Liver (tissue), 9 donors: Measurements from ENCODE around the gene FGR. TPM values are rescaled to one million over a fixed set of nuclear protein-coding genes. Genes with fewer than 3 reads are reported as not detected.

Source experiments
- DNase-seq: peaks from one replicate; pipeline ENCODE4 v3.0.0-alpha.2; 2017; ENCODE audit warnings: low spot score
- H3K27ac ChIP-seq, 2 donors: one replicate each; pipeline ENCODE4 v1.7.0; 2013; ENCODE audit warnings: inconsistent platforms in 2 of 2, low read length in 2 of 2, control low read depth in 1 of 2, low read depth in 1 of 2, mild to moderate bottlenecking in 1 of 2
- H3K27me3 ChIP-seq, 4 donors: one replicate each; pipeline versions ENCODE4 v1.6.1 to v1.7.0; 2013; ENCODE audit warnings: low read length in 3 of 4, inconsistent platforms in 1 of 4, mild to moderate bottlenecking in 1 of 4, moderate library complexity in 1 of 4; ENCODE audit not compliant: control insufficient read depth in 4 of 4, insufficient read depth in 4 of 4
- H3K36me3 ChIP-seq, 4 donors: one replicate each; pipeline versions ENCODE4 v1.6.1 to v1.7.0; 2013; ENCODE audit warnings: low read length in 3 of 4, mild to moderate bottlenecking in 3 of 4, low read depth in 1 of 4, moderate library complexity in 1 of 4; ENCODE audit not compliant: control insufficient read depth in 4 of 4, insufficient read depth in 3 of 4
- H3K4me1 ChIP-seq, 4 donors: one replicate each; pipeline versions ENCODE4 v1.6.1 to v1.7.0; 2013; ENCODE audit warnings: low read length in 3 of 4, mild to moderate bottlenecking in 3 of 4, moderate library complexity in 1 of 4; ENCODE audit not compliant: control insufficient read depth in 4 of 4, insufficient read depth in 4 of 4
- H3K4me3 ChIP-seq, 3 donors: one replicate each; pipeline versions ENCODE4 v1.6.1 to v1.7.0; 2013; ENCODE audit warnings: low read length in 3 of 3, control low read depth in 1 of 3, low read depth in 1 of 3, mild to moderate bottlenecking in 1 of 3
- H3K9ac ChIP-seq, 2 donors: one replicate each; pipeline ENCODE4 v1.7.0; 2013; ENCODE audit warnings: low read length in 2 of 2, mild to moderate bottlenecking in 2 of 2, moderate library complexity in 2 of 2, control low read depth in 1 of 2, low read depth in 1 of 2
- H3K9me3 ChIP-seq, 4 donors: one replicate each; pipeline versions ENCODE4 v1.6.1 to v1.7.0; 2013; ENCODE audit warnings: low read length in 3 of 4; ENCODE audit not compliant: control insufficient read depth in 4 of 4
- EGR1 ChIP-seq, 2 donors: IDR thresholded peaks; 2 replicates each; pipeline ENCODE4 v1.6.1; 2016 to 2018; ENCODE audit warnings: antibody characterized with exemption in 2 of 2, low read depth in 2 of 2
- GABPA ChIP-seq, 2 donors: IDR thresholded peaks in 1 of 2; conservative IDR thresholded peaks in 1 of 2; 2 replicates each; pipeline ENCODE4 v1.6.1; 2016; ENCODE audit warnings: antibody characterized with exemption in 2 of 2, mild to moderate bottlenecking in 1 of 2, moderate library complexity in 1 of 2
- HNF4A ChIP-seq, 2 donors: conservative IDR thresholded peaks; 2 replicates each; pipeline ENCODE4 v1.6.1; 2016; ENCODE audit warnings: antibody characterized with exemption in 2 of 2, mild to moderate bottlenecking in 2 of 2
- HNF4G ChIP-seq: IDR thresholded peaks from 2 replicates; pipeline ENCODE4 v1.6.1; 2016; ENCODE audit warnings: antibody characterized with exemption
- JUND ChIP-seq, 2 donors: IDR thresholded peaks; 2 replicates each; pipeline ENCODE4 v1.6.1; 2016; ENCODE audit warnings: antibody characterized with exemption in 2 of 2
- NR2F2 ChIP-seq: IDR thresholded peaks from 2 replicates; pipeline ENCODE4 v1.6.1; 2016; ENCODE audit warnings: antibody characterized with exemption
- RAD21 ChIP-seq, 2 donors: IDR thresholded peaks; 2 replicates each; pipeline ENCODE4 v1.6.1; 2016; ENCODE audit warnings: antibody characterized with exemption in 2 of 2, mild to moderate bottlenecking in 2 of 2
- RXRA ChIP-seq, 2 donors: IDR thresholded peaks; 2 replicates each; pipeline ENCODE4 v1.6.1; 2017 to 2018; ENCODE audit warnings: antibody characterized with exemption in 2 of 2, mild to moderate bottlenecking in 1 of 2
- YY1 ChIP-seq: IDR thresholded peaks from 2 replicates; pipeline ENCODE4 v1.6.1; 2016; ENCODE audit warnings: antibody characterized with exemption, mild to moderate bottlenecking
- WGBS: extraction: QIAGEN DNeasy Blood & Tissue Kit; methylation state at CpG from one replicate; pipeline ENCODE4 v1.1.7; 2013; 5-methylcytosine and 5-hydroxymethylcytosine counted together
- polyA plus RNA-seq, 2 donors: library from polyadenylated mRNA; stranded (reverse) in 1 of 2; unstranded in 1 of 2; fragments of 200-250 nt in 1 of 2; fragments of >200 nt in 1 of 2; fragmentation: Nextera tagmentation in 1 of 2; extraction: Ambion mirVana in 1 of 2; gene quantifications; one replicate each; pipeline versions ENCODE4 v1.2.1 to v1.2.3, GENCODE V29; 2013 to 2015
- total RNA-seq, 2 donors: library from RNA; depleted of rRNA; stranded (reverse); fragments of >200 nt; gene quantifications; one replicate each; pipeline ENCODE4 v1.2.3, GENCODE V29; 2014
- TF ChIP-seq, protein P1 (sequence below): fragments of 150-350 bp; IDR thresholded peaks from 2 replicates; pipeline ENCODE4 v1.5.1; 2017; ENCODE audit warnings: improper control_type of control experiment, low read depth, low read length; ENCODE audit not compliant: missing input control
- TF ChIP-seq, protein P2 (sequence below): IDR thresholded peaks from 2 replicates; pipeline ENCODE4 v1.6.1; 2016; ENCODE audit warnings: antibody characterized with exemption, mild to moderate bottlenecking
- TF ChIP-seq, protein P3 (sequence below): IDR thresholded peaks from 2 replicates; pipeline ENCODE4 v1.6.1; 2016; ENCODE audit warnings: antibody characterized with exemption
- TF ChIP-seq, protein P4 (sequence below): IDR thresholded peaks from 2 replicates; pipeline ENCODE4 v1.6.1; 2016; ENCODE audit warnings: antibody characterized with exemption
- donor health status: healthy.
- donor health status: healthy.
- donor health status: healthy.
- donor health status: healthy.
- donor health status: healthy.

The FGR gene
- total and polyA plus RNA-seq, 4 donors: 2.8 to 20.2 (median 6.2) TPM

DNA sequence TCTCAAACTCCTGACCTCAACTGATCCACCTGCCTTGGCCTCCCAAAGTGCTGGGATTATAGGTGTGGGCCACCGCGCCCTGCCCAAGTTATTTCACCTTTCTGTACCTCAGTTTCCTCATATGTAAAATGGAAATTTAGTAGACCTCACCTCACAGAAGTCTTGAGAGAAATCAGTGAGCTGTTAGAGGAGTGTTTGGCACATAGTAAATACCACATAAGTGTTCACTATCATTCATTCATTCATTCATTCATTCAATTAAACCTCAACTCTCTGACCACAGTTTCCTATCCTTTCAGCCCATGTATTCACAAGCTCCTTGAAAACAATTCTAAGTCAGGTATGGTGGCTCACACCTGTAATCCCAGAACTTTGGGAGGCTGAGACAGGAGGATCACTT lies 3.8 kb upstream of the FGR start:
- H3K9ac ChIP-seq: no peak overlapping the region
- DNase-seq: no peak
- H3K9me3 ChIP-seq: no peaks in the 10 kb centered on the region
- H3K27me3 ChIP-seq: no peaks in the 10 kb centered on the region
- H3K36me3 ChIP-seq: no peaks in the 10 kb centered on the region
- no peak overlapping the region for H3K4me3 ChIP-seq
- H3K4me1 ChIP-seq: peaks cover 0 to 6% (median 3%) of the 10 kb centered on the region in 4 donors
- TF ChIP-seq HNF4A (conservative IDR thresholded peaks at IDR 0.05) (no peak), HNF4G (no peak), YY1 (no peak), NR2F2 (no peak), EGR1 (IDR thresholded peaks at IDR 0.05; ENCODE audit: low read depth in 2 of 2) (no peak), GABPA (IDR thresholded peaks at IDR 0.05 in 1 of 2, conservative IDR thresholded peaks at IDR 0.05 in 1 of 2) (no peak)
- TF ChIP-seq, protein P1, sequence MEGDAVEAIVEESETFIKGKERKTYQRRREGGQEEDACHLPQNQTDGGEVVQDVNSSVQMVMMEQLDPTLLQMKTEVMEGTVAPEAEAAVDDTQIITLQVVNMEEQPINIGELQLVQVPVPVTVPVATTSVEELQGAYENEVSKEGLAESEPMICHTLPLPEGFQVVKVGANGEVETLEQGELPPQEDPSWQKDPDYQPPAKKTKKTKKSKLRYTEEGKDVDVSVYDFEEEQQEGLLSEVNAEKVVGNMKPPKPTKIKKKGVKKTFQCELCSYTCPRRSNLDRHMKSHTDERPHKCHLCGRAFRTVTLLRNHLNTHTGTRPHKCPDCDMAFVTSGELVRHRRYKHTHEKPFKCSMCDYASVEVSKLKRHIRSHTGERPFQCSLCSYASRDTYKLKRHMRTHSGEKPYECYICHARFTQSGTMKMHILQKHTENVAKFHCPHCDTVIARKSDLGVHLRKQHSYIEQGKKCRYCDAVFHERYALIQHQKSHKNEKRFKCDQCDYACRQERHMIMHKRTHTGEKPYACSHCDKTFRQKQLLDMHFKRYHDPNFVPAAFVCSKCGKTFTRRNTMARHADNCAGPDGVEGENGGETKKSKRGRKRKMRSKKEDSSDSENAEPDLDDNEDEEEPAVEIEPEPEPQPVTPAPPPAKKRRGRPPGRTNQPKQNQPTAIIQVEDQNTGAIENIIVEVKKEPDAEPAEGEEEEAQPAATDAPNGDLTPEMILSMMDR: no peak
- TF ChIP-seq, protein P2, sequence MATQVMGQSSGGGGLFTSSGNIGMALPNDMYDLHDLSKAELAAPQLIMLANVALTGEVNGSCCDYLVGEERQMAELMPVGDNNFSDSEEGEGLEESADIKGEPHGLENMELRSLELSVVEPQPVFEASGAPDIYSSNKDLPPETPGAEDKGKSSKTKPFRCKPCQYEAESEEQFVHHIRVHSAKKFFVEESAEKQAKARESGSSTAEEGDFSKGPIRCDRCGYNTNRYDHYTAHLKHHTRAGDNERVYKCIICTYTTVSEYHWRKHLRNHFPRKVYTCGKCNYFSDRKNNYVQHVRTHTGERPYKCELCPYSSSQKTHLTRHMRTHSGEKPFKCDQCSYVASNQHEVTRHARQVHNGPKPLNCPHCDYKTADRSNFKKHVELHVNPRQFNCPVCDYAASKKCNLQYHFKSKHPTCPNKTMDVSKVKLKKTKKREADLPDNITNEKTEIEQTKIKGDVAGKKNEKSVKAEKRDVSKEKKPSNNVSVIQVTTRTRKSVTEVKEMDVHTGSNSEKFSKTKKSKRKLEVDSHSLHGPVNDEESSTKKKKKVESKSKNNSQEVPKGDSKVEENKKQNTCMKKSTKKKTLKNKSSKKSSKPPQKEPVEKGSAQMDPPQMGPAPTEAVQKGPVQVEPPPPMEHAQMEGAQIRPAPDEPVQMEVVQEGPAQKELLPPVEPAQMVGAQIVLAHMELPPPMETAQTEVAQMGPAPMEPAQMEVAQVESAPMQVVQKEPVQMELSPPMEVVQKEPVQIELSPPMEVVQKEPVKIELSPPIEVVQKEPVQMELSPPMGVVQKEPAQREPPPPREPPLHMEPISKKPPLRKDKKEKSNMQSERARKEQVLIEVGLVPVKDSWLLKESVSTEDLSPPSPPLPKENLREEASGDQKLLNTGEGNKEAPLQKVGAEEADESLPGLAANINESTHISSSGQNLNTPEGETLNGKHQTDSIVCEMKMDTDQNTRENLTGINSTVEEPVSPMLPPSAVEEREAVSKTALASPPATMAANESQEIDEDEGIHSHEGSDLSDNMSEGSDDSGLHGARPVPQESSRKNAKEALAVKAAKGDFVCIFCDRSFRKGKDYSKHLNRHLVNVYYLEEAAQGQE: no peak
- TF ChIP-seq, protein P3, sequence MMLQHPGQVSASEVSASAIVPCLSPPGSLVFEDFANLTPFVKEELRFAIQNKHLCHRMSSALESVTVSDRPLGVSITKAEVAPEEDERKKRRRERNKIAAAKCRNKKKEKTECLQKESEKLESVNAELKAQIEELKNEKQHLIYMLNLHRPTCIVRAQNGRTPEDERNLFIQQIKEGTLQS: no peak
- TF ChIP-seq, protein P4, sequence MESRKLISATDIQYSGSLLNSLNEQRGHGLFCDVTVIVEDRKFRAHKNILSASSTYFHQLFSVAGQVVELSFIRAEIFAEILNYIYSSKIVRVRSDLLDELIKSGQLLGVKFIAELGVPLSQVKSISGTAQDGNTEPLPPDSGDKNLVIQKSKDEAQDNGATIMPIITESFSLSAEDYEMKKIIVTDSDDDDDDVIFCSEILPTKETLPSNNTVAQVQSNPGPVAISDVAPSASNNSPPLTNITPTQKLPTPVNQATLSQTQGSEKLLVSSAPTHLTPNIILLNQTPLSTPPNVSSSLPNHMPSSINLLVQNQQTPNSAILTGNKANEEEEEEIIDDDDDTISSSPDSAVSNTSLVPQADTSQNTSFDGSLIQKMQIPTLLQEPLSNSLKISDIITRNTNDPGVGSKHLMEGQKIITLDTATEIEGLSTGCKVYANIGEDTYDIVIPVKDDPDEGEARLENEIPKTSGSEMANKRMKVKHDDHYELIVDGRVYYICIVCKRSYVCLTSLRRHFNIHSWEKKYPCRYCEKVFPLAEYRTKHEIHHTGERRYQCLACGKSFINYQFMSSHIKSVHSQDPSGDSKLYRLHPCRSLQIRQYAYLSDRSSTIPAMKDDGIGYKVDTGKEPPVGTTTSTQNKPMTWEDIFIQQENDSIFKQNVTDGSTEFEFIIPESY: no peak
- WGBS: 96% methylated on average over 2 of the region's 2 CpGs
- no peak overlapping the region for H3K27ac ChIP-seq

DNA sequence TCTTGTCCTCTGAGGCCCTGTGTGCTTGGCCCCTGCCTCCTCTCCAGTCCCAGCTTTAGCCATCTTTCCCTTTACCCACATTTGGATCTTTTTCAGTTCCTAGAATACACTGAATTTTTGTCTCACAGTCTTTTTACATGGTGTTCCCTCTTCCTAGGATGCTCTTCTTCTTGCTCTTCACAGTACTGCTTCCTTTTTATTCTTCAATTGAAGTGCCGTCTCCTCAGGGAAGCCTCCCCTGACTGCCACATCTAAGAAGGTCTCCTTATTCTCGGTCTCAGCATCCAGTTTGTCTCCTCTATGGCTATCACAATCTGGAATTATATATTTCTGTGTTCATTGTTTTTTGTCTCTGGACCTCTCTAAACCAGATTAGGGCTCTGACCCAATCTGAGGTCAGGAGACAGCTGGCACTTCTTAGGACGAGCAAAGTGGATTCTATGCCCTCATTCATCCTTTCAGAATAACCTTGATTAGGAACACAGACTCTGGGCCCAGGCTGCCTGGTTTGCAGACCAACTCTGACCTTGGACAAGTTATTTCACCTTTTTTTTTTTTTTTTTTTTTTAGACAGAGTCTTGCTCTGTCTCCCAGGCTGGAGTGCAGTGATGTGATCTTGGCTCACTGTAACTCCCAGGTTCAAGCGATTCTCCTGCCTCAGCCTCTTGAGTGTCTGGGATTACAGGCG lies 3.2 kb upstream of the FGR start:
- no peak for DNase-seq
- no peak overlapping the region for H3K27ac ChIP-seq
- WGBS: 82% methylated on average over 5 of the region's 5 CpGs
- TF ChIP-seq, protein P4: no peak
- TF ChIP-seq RXRA (IDR thresholded peaks at IDR 0.05) (no peak), JUND (IDR thresholded peaks at IDR 0.05) (no peak), NR2F2 (no peak), HNF4G (no peak), RAD21 (IDR thresholded peaks at IDR 0.05) (no peak)
- TF ChIP-seq, protein P2: no peak
- TF ChIP-seq, protein P3: no peak
- TF ChIP-seq, protein P1: no peak

More for the DNA sequence above, 3.2 kb upstream of the FGR start:
- H3K9me3 ChIP-seq: no peaks in the 10 kb centered on the region
- no peak overlapping the region for H3K4me3 ChIP-seq
- peaks cover 0 to 10% (median 3%) of the 10 kb centered on the region in 4 donors for H3K4me1 ChIP-seq
- H3K9ac ChIP-seq: no peak overlapping the region
- H3K27me3 ChIP-seq: no peaks in the 10 kb centered on the region
- H3K36me3 ChIP-seq: no peaks in the 10 kb centered on the region
